Hematopoietic multipotent progenitor cell treated with erythropoietin and hydrocortisone succinate and interleukin-3 and kit ligand, for 17 days (in vitro differentiated cells): ENCODE measurements around the gene PCNT.
A peak's percentile ranks its signal among the peaks of the same experiment; 100 is the strongest.

ENCODE experiments used
- DNase-seq: peaks from one replicate; pipeline ENCODE4 v3.0.0-alpha.2; 2015; ENCODE audit warnings: low spot score

PCNT gene, protein sequence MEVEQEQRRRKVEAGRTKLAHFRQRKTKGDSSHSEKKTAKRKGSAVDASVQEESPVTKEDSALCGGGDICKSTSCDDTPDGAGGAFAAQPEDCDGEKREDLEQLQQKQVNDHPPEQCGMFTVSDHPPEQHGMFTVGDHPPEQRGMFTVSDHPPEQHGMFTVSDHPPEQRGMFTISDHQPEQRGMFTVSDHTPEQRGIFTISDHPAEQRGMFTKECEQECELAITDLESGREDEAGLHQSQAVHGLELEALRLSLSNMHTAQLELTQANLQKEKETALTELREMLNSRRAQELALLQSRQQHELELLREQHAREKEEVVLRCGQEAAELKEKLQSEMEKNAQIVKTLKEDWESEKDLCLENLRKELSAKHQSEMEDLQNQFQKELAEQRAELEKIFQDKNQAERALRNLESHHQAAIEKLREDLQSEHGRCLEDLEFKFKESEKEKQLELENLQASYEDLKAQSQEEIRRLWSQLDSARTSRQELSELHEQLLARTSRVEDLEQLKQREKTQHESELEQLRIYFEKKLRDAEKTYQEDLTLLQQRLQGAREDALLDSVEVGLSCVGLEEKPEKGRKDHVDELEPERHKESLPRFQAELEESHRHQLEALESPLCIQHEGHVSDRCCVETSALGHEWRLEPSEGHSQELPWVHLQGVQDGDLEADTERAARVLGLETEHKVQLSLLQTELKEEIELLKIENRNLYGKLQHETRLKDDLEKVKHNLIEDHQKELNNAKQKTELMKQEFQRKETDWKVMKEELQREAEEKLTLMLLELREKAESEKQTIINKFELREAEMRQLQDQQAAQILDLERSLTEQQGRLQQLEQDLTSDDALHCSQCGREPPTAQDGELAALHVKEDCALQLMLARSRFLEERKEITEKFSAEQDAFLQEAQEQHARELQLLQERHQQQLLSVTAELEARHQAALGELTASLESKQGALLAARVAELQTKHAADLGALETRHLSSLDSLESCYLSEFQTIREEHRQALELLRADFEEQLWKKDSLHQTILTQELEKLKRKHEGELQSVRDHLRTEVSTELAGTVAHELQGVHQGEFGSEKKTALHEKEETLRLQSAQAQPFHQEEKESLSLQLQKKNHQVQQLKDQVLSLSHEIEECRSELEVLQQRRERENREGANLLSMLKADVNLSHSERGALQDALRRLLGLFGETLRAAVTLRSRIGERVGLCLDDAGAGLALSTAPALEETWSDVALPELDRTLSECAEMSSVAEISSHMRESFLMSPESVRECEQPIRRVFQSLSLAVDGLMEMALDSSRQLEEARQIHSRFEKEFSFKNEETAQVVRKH (N-terminal part only)

GRCh38 chr21:46323710-46324389 lies at the start of gene PCNT, which contains the start of gene C21orf58:
Gene PCNT, plus strand, starts transcription at chr21:46324156. Its CDS starts 73 bp downstream, at chr21:46324229.
Gene C21orf58, minus strand, starts transcription at chr21:46323870. Its CDS starts 1,132 bp downstream, at chr21:46322738.
- peak; percentile 99 for DNase-seq

DNA sequence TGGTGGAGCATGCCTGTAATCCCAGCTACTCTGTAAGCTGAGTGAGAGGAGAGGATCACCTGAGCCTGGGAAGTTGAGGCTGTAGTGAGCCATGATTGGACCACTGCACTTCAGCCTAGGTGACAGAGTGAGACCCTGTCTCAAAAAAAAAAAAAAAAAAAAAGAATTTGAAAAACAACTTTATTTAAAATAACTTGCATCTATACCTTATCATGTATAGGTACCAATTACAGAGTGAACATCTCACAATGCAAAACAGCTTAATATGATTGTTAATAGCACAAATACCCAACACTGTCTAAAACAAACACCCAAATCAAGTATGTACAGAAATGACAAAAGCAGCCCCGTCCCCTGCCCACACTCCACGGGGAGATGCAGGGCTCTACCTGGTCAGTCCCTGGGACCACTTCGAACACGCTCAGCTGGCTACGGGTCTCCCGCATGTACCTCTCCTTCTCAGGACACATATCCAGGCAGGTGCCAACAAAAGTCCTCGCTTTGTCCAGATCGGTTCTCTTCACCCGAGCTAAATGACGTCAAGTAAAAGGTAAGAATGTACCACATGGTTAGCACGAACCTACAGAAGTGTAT lies 49.1 kb upstream of the PCNT start:
- no peak for DNase-seq

DNA sequence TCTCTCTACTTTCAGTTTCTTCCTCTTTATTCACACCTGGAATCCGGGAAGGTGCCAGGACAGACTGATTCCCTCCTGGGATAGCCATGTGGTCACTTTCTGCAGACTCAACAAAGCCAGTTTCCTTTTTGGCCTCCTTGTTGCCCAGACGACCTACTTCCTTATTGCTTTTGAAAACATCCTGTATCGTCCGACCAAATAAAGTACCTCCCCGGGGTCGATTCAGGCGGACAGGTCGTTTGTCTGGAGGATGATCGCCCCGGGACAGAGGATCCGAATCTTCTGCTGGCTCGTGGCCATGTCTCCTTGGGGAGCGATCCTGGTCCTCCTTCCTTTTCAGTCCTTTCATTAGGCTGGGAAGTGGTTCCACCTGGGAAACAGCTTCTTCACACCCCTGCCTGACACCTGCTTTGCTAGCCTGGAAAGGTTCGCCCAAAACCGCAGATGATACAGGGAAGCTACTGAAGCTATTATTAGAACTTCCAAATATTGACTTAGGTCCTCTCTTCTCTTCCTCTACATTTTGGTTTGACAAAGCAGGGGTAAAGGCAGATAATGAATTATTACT lies 39.8 kb upstream of the PCNT start:
- no peak for DNase-seq

- no peak for DNase-seq
Observed at GRCh38 chr21:46284733-46285132, 39.2 kb upstream of the PCNT start.

GRCh38 chr21:46285206-46285661 lies 38.7 kb upstream of the PCNT start, which contains the start of gene MCM3AP:
Gene MCM3AP, minus strand, starts transcription at chr21:46285611. Its CDS starts 325 bp downstream, at chr21:46285286.
- DNase-seq: no peak

DNA sequence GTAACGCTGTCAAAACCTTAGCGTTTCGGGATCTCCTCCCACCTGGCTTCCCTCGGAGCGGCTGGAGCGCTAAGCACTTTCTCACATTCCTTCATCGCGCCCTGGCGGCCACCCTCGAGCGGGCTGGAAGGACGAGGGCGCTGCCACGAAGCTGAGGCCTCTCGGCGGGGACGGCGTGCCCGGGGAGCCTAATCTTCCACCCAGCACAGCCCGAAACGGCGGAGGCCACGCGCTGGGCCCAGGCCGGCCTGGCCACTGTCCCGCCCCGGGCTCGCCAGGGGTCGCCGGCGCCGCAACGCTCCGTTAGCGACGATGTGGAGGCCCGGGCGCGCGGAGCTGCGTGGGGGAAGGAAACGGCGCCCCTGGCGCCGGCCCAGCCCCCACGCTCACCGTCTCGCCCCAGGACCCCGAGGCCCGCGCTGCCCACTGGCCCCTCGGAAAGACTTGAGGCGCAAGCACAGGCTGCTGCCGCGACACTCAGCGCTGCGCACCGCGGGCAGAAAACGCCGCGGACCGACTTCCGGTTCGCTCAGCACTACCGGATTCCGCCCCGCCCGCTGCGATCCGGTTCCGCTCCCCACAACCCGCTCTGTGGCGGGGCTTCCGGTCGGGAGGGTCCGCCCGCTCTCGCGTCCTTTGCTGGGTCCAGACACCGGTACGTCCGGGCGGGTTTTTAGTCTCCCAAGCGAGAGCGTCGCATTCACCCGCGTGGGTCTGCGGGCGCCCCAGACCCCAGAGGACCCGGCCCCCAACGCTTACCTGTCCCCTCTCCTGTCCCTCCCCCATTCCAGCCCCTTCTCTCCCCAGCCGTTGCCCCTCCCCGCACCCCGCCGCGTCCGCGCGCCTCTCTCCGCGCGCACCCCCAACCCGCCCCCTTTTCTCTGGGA lies 38.0 kb upstream of the PCNT start, which contains the start of gene YBEY:
Gene YBEY, plus strand, starts transcription at position 582 of the 887 bp plus-strand sequence. CDS start 572 bp downstream, outside the sequence.
- peak; percentile 80 for DNase-seq

- DNase-seq: peak; percentile 32
Observed at GRCh38 chr21:46286648-46287002, 37.3 kb upstream of the PCNT start.

GRCh38 chr21:46287541-46287940 lies 36.4 kb upstream of the PCNT start:
- DNase-seq: no peak

DNA sequence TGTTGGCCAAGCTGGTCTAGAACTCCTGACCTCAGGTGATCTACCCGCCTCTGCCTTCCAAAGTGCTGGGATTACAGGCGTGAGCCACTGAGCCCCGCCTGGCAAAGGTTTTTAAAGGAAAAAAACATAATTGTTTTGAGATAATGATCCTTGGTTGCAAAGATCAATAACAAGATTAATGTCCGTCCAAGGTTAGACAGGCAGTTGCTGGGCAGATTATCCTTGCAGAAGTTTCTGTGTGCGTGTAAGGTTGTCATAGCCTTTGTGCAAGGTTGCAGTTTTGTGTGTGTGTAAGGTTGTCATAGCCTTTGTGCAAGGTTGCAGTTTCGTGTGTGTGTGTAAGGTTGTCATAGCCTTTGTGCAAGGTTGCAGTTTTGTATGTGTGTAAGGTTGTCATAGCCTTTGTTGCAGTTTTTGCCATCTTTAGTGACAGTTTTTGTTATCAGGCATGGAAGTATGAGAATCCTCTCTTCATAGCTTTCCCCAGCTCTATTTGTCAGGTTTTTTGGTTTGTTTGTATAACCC lies 34.2 kb upstream of the PCNT start:
- DNase-seq: no peak

GRCh38 chr21:46291561-46291960 lies 32.4 kb upstream of the PCNT start:
- DNase-seq: no peak

DNA sequence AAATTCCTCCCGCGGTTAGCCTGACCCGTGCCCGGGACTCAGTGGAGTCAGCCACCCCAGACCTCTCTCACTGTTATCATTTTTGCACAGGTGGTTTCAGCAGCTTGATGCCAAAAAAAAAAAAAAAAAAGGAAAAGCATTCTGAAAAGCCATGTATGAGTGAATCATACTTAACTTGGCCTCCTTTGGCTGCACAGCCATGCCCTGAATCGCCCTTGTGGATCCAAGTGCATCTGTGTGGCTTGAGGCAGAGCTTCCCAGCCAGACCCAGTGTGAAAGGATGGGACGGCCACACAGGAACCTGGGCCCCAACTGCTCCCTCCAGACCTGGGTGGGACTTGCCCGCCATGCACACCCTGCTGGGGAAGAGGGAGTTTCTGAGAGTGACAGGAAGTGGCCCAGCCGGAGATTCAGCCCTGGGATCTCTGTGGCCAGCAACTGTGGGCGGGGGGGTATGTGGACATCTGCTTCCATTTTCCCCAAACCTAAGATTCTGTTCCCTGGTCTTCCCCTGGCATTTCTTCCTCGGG lies 29.2 kb upstream of the PCNT start:
- DNase-seq: peak; percentile 56

GRCh38 chr21:46295177-46295770 lies 28.7 kb upstream of the PCNT start:
- DNase-seq: no peak

GRCh38 chr21:46295996-46296752 lies 27.8 kb upstream of the PCNT start:
- DNase-seq: peak; percentile 67

DNA sequence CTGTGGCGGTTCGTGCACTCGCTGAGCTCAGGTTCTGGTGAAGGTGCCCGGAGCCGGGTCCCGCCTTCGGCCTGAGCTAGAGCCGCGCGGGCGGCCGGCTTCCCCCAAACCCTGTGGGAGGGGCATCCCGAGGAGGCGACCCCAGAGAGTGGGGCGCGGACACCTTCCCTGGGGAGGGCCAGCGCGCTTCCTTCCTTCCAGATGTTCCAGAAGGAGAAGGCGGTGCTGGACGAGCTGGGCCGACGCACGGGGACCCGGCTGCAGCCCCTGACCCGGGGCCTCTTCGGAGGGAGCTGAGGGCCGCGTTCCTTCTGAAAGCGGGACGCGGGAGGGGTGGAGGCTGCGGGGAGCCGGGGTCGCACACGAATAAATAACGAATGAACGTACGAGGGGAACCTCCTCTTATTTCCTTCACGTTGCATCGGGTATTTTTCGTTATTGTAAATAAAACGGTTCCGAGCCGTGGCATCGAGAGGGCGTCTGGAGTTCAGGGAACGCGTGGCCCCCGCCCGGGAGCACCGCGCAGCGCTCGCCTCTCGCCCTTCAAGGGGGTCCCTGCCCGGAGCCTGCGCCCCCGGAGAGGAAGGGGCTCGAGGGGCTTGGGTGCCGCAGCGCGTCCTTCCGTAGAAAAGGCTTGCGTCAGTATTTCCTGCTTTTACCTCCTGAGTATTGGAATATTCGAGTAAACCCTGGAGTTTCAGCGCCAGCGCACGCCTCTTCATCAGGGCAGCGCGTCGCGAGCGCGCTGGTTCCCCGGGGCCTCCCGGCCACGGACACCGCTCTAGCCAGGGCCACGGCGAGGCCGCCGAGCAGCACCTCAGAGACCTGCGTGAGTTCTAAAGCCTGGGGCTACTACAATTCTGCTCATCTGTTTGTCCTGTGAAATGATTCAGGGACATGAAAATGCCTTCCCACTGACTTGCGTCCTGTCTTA lies 26.4 kb upstream of the PCNT start:
- no peak for DNase-seq

DNA sequence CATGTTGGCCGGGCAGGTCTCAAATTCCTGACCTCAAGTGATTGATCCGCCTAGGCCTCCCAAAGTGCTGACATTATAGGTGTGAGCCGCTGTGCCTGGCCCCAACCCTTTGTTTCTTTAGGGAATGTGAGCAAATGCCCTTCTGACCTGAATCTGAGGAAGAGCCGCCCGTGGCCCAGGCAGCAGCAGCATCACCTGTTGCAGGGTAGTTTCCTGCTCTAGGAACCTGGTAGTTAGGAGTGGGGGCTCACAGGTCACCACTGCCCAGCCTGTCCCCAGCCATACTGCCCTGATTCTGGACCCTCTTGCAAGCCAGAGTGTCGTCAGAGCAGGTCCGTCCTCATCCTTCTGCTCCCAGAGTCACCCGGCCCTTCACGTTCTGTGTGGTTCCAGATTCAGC lies 24.8 kb upstream of the PCNT start:
- DNase-seq: no peak

DNA sequence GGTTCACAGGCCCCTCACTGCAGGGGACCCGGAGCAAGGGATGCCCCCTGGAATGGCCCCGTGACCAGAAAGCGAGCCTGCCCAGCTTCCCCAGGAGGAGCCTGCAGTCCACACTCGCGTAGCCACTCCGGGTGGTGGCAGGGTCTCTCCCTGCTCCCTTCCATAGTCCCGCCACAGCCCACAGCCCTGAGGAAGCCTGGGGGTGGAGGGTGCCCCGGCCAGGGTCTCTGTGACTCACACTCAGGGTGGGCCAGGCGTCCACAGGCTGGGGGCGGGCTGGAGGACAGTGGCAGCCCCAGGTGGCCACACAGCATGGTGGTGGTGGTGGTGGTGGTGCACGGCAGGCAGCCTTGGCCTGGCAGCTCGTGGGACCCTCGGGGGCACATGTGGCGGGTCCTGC lies 22.2 kb upstream of the PCNT start:
- no peak for DNase-seq

- DNase-seq: no peak
Observed at GRCh38 chr21:46304437-46304836, 19.5 kb upstream of the PCNT start.
